ENCODE measurements around the gene PKN1. TPM values are rescaled to one million over a fixed set of nuclear protein-coding genes. Genes with fewer than 3 reads are reported as not detected.

PKN1 gene
- 123 and 147 TPM in 2 replicates for total RNA-seq
- polyA plus RNA-seq = 109 and 132 TPM in 2 replicates

GRCh38 chr19:14432791-14433553, at the start of gene PKN1:
PKN1 (plus strand) TSS chr19:14433306; CDS start chr19:14433522, 216 bp downstream.
- Histone ChIP-seq H3K27ac (no peak within 1 kb of the TSS), H3K27me3 (no peaks in the 10 kb centered on the region), H3K9me3 (ENCODE audit: low read depth) (no peaks in the 10 kb centered on the region), H3K4me3 (peak within 1 kb of the TSS; percentile 86), H3K4me1 (ENCODE audit: low read depth) (peaks cover 6% of the 10 kb centered on the region), H3K36me3 (no peaks in the 10 kb centered on the region)
- TF ChIP-seq CTCF (IDR thresholded peaks at IDR 0.05; ENCODE audit: low read depth, low read length) = no peak
- peak; percentile 46 to 82 for DNase-seq (ENCODE audit: low read depth in 1 of 2, low spot score in 1 of 2)

GRCh38 chr19:14383661-14384555, 49.2 kb upstream of the PKN1 start:
- Histone ChIP-seq H3K9me3 (ENCODE audit: low read depth) (no peaks in the 10 kb centered on the region), H3K4me3 (no peak overlapping the region), H3K36me3 (no peaks in the 10 kb centered on the region), H3K27me3 (no peaks in the 10 kb centered on the region), H3K27ac (no peak overlapping the region), H3K4me1 (ENCODE audit: low read depth) (peaks cover 3% of the 10 kb centered on the region)
- TF ChIP-seq CTCF (IDR thresholded peaks at IDR 0.05; ENCODE audit: low read depth, low read length) = peak; percentile 18
- peak in 1 of 2 donors; percentile 55 for DNase-seq (ENCODE audit: low read depth in 1 of 2, low spot score in 1 of 2)

- peaks cover 3% of the 10 kb centered on the region for H3K4me1 ChIP-seq (ENCODE audit: low read depth)
- H3K4me3 ChIP-seq = no peak overlapping the region
- no peak for DNase-seq (ENCODE audit: low read depth in 1 of 2, low spot score in 1 of 2)
- no peak for TF ChIP-seq CTCF (IDR thresholded peaks at IDR 0.05; ENCODE audit: low read depth, low read length)
- no peaks in the 10 kb centered on the region for H3K27me3 ChIP-seq
- no peak overlapping the region for H3K27ac ChIP-seq
- H3K9me3 ChIP-seq (ENCODE audit: low read depth) = no peaks in the 10 kb centered on the region
- H3K36me3 ChIP-seq = no peaks in the 10 kb centered on the region
Observed at GRCh38 chr19:14385492-14385891, 47.6 kb upstream of the PKN1 start.

- DNase-seq (ENCODE audit: low read depth in 1 of 2, low spot score in 1 of 2) = no peak
- Histone ChIP-seq H3K27ac (no peak overlapping the region), H3K9me3 (ENCODE audit: low read depth) (no peaks in the 10 kb centered on the region), H3K4me3 (no peak overlapping the region), H3K4me1 (ENCODE audit: low read depth) (no peaks in the 10 kb centered on the region), H3K36me3 (no peaks in the 10 kb centered on the region), H3K27me3 (no peaks in the 10 kb centered on the region)
- TF ChIP-seq CTCF (IDR thresholded peaks at IDR 0.05; ENCODE audit: low read depth, low read length) = no peak
Observed at GRCh38 chr19:14390548-14390947, 42.6 kb upstream of the PKN1 start.

GRCh38 chr19:14391156-14391821, 41.8 kb upstream of the PKN1 start:
- no peaks in the 10 kb centered on the region for H3K27me3 ChIP-seq
- H3K9me3 ChIP-seq (ENCODE audit: low read depth) = no peaks in the 10 kb centered on the region
- no peak overlapping the region for H3K4me3 ChIP-seq
- no peak for TF ChIP-seq CTCF (IDR thresholded peaks at IDR 0.05; ENCODE audit: low read depth, low read length)
- no peaks in the 10 kb centered on the region for H3K4me1 ChIP-seq (ENCODE audit: low read depth)
- no peak overlapping the region for H3K27ac ChIP-seq
- H3K36me3 ChIP-seq = no peaks in the 10 kb centered on the region
- DNase-seq (ENCODE audit: low read depth in 1 of 2, low spot score in 1 of 2) = no peak
